Epidermal melanocyte (primary cell): ENCODE results near the gene USP24.
"Not testable (repeated sequence)": the region's sequence is repeated elsewhere in the genome, so short reads cannot be mapped to it uniquely, and the experiment has no call there.

Source experiments
- DNase-seq: peaks from one replicate; pipeline ENCODE4 v3.0.0; 2011; ENCODE audit warnings: low spot score; ENCODE audit not compliant: insufficient read length

The USP24 gene

GRCh38 chr1:55232448-55233144, 17.4 kb upstream of the USP24 start:
- no peak for DNase-seq

GRCh38 chr1:55231745-55232144, 16.6 kb upstream of the USP24 start:
- no peak for DNase-seq

GRCh38 chr1:55230659-55231058, 15.5 kb upstream of the USP24 start:
- DNase-seq, result no peak

- not testable (repeated sequence) for DNase-seq
These were observed 14.6 kb upstream of the USP24 start for GRCh38 chr1:55229726-55230125.

GRCh38 chr1:55225228-55225627, 10.1 kb upstream of the USP24 start:
- no peak for DNase-seq

- DNase-seq, result no peak
These were observed 9.6 kb upstream of the USP24 start for GRCh38 chr1:55224729-55225128.

GRCh38 chr1:55222152-55222551, 7.0 kb upstream of the USP24 start:
- no peak for DNase-seq

GRCh38 chr1:55217226-55217986, 2.2 kb upstream of the USP24 start:
- no peak for DNase-seq

- DNase-seq, result no peak
These were observed 932 bp upstream of the USP24 start for GRCh38 chr1:55216096-55216495.

GRCh38 chr1:55214934-55215193, 300 bp downstream of the USP24 start:
- DNase-seq, result peak; percentile 47

GRCh38 chr1:55214212-55214933, 791 bp downstream of the USP24 start:
- no peak for DNase-seq

GRCh38 chr1:55213885-55214211, 1.3 kb downstream of the USP24 start:
- no peak for DNase-seq

- DNase-seq, result no peak
These were observed 1.8 kb downstream of the USP24 start for GRCh38 chr1:55213151-55213884.

- no peak for DNase-seq
These were observed 2.6 kb downstream of the USP24 start for GRCh38 chr1:55212349-55213150.

- DNase-seq, result no peak
These were observed 3.3 kb downstream of the USP24 start for GRCh38 chr1:55211863-55212262.

- DNase-seq, result no peak
These were observed 4.0 kb downstream of the USP24 start for GRCh38 chr1:55210990-55211801.

GRCh38 chr1:55209247-55209646, 5.9 kb downstream of the USP24 start:
- no peak for DNase-seq

- no peak for DNase-seq
These were observed 9.0 kb downstream of the USP24 start for GRCh38 chr1:55206210-55206609.

- no peak for DNase-seq
These were observed 10.2 kb downstream of the USP24 start for GRCh38 chr1:55204997-55205396.

- DNase-seq, result no peak
These were observed 12.1 kb downstream of the USP24 start for GRCh38 chr1:55203064-55203463.
